Medulla oblongata (tissue), 1 donor: Measurements from ENCODE around the gene GRIP2.
"Not testable (repeated sequence)": the region's sequence is repeated elsewhere in the genome, so short reads cannot be mapped to it uniquely, and the experiment has no call there.

Source experiments
- DNase-seq: peaks from one replicate; pipeline ENCODE4 v3.0.0-alpha.2; 2015; ENCODE audit errors: extremely low spot score

Gene GRIP2

GRCh38 chr3:14520967-14521366, 19.2 kb downstream of the GRIP2 start:
- no peak for DNase-seq

GRCh38 chr3:14520149-14520548, 20.0 kb downstream of the GRIP2 start:
- DNase-seq = no peak

- no peak for DNase-seq
Measured at GRCh38 chr3:14519406-14519805, 20.7 kb downstream of the GRIP2 start.

GRCh38 chr3:14518893-14519292, 21.2 kb downstream of the GRIP2 start:
- no peak for DNase-seq

- no peak for DNase-seq
Measured at GRCh38 chr3:14518432-14518802, 21.7 kb downstream of the GRIP2 start.

GRCh38 chr3:14517601-14518431, 22.3 kb downstream of the GRIP2 start:
- DNase-seq = no peak

- no peak for DNase-seq
Measured at GRCh38 chr3:14516738-14517345, 23.3 kb downstream of the GRIP2 start.

GRCh38 chr3:14515526-14515925, 24.6 kb downstream of the GRIP2 start:
- not testable (repeated sequence) for DNase-seq

GRCh38 chr3:14514323-14514720, 25.8 kb downstream of the GRIP2 start:
- no peak for DNase-seq

GRCh38 chr3:14513566-14514322, 26.4 kb downstream of the GRIP2 start:
- no peak for DNase-seq

- DNase-seq = no peak
Measured at GRCh38 chr3:14512942-14513327, 27.2 kb downstream of the GRIP2 start.

GRCh38 chr3:14512281-14512941, 27.7 kb downstream of the GRIP2 start:
- no peak for DNase-seq

GRCh38 chr3:14511623-14512280, 28.4 kb downstream of the GRIP2 start:
- DNase-seq = no peak

- no peak for DNase-seq
Measured at GRCh38 chr3:14510838-14511622, 29.1 kb downstream of the GRIP2 start.

- no peak for DNase-seq
Measured at GRCh38 chr3:14509796-14510100, 30.4 kb downstream of the GRIP2 start.

- peak; percentile 21 for DNase-seq
Measured at GRCh38 chr3:14508966-14509795, 31.0 kb downstream of the GRIP2 start.

GRCh38 chr3:14508505-14508819, 31.7 kb downstream of the GRIP2 start:
- no peak for DNase-seq

- DNase-seq = no peak
Measured at GRCh38 chr3:14507757-14508504, 32.2 kb downstream of the GRIP2 start.

GRCh38 chr3:14507305-14507741, 32.8 kb downstream of the GRIP2 start:
- no peak for DNase-seq
